ENCODE measurements around the gene FAH. TPM values are rescaled to one million over a fixed set of nuclear protein-coding genes. Genes with fewer than 3 reads are reported as not detected.

The FAH gene
- total and polyA plus RNA-seq, 10 of the 15 experiments (the other 5 are each of a cell fraction or from before 2014, with no cell fraction given), result 36.3 to 121 (median 62.0) TPM

- Histone ChIP-seq H3K4me3 (no peak overlapping the region), H3K27me3 (replicated peaks in 1 of 2; ENCODE audit: control insufficient read depth in 2 of 2, insufficient read depth in 2 of 2, low read length in 1 of 2) (no peaks in the 10 kb centered on the region), H4K20me1 (ENCODE audit: control insufficient read depth, insufficient read depth) (no peaks in the 10 kb centered on the region), H3K9me3 (replicated peaks; ENCODE audit: control insufficient read depth, insufficient read depth, low read length) (no peaks in the 10 kb centered on the region), H3K4me2 (ENCODE audit: control insufficient read depth, insufficient read depth) (no peak overlapping the region), H2AFZ (ENCODE audit: control insufficient read depth, low read depth, low read length) (no peak overlapping the region), H3K36me3 (ENCODE audit: control insufficient read depth in 2 of 2, insufficient read depth in 2 of 2, low read length in 1 of 2) (peaks cover 3 to 6% of the 10 kb centered on the region in 2 experiments), H3K9ac (ENCODE audit: control insufficient read depth, insufficient read depth, low read length) (no peak overlapping the region), H3K27ac (ENCODE audit: control insufficient read depth, insufficient read depth) (no peak overlapping the region), H3K79me2 (ENCODE audit: control insufficient read depth, insufficient read depth, low read length) (no peaks in the 10 kb centered on the region), H3K4me1 (ENCODE audit: control insufficient read depth, insufficient read depth, low read length) (no peaks in the 10 kb centered on the region)
- in situ Hi-C loops (cut with MboI) (no loop called here), intact Hi-C loops (cut with micrococcal nuclease; ENCODE audit: unreplicated experiment) (no loop called here)
- ChIA-PET SMC1A (ENCODE audit: uncharacterized antibody, unreplicated experiment) (no interaction called here), RAD21 (ENCODE audit: unreplicated experiment) (no interaction called here), POLR2A (no interaction called here), CTCF (interaction anchor here (0.7 to 1.4 kb wide), 2 partner anchors 14 to 807 kb away, joined by 3 to 6 read pairs; no protein-coding TSS in a partner anchor)
- FAIRE-seq, result no peak
- ATAC-seq, result no peak
- DNase-seq (ENCODE audit: low read depth, low spot score), result no peak
- WGBS (ENCODE audit: insufficient coverage, insufficient replicate concordance, low lambda C conversion rate, missing lambda C conversion rate), result 41% methylated on average over 2 of the region's 2 CpGs
- BruUV-seq (replicated peaks), result no TSS peak
- TF ChIP-seq WRNIP1 (IDR thresholded peaks at IDR 0.05; ENCODE audit: borderline replicate concordance, low read depth, low read length) (no peak), RCOR1 (conservative IDR thresholded peaks at IDR 0.05; ENCODE audit: low read depth, low read length) (no peak), IKZF2 (IDR thresholded peaks at IDR 0.05) (no peak), SMAD5 (IDR thresholded peaks at IDR 0.05; ENCODE audit: low read depth) (no peak), MXI1 (IDR thresholded peaks at IDR 0.05; ENCODE audit: low read depth, low read length) (no peak), SMC3 (IDR thresholded peaks at IDR 0.05; ENCODE audit: borderline replicate concordance, low read length) (no peak), SIN3A (IDR thresholded peaks at IDR 0.05; ENCODE audit: low read depth, low read length) (no peak), POLR2AphosphoS5 (IDR thresholded peaks at IDR 0.05; ENCODE audit: low read length) (no peak), ZNF622 (IDR thresholded peaks at IDR 0.05) (no peak), PAX5 (IDR thresholded peaks at IDR 0.05; ENCODE audit: borderline replicate concordance, low read depth, low read length) (no peak), ZSCAN29 (IDR thresholded peaks at IDR 0.05) (no peak), ZZZ3 (IDR thresholded peaks at IDR 0.05; ENCODE audit: control insufficient read depth, insufficient read length, low read depth) (no peak), MTA3 (IDR thresholded peaks at IDR 0.05; ENCODE audit: borderline replicate concordance, low read length) (no peak), NFIC (IDR thresholded peaks at IDR 0.05; ENCODE audit: low read depth, low read length) (no peak), HDAC2 (IDR thresholded peaks at IDR 0.05) (no peak), BHLHE40 (IDR thresholded peaks at IDR 0.05; ENCODE audit: borderline replicate concordance in 1 of 2, low read depth in 2 of 2, low read length in 1 of 2) (no peak), KAT2A (conservative IDR thresholded peaks at IDR 0.05; ENCODE audit: control insufficient read depth, low read depth, low read length) (no peak), ETV6 (conservative IDR thresholded peaks at IDR 0.05 in 1 of 2, IDR thresholded peaks at IDR 0.05 in 1 of 2; ENCODE audit: borderline replicate concordance in 1 of 2, low read depth in 1 of 2) (no peak)
Observed at GRCh38 chr15:80188251-80188650, 35.5 kb downstream of the FAH start.
